Thoracic aorta (tissue), 2 donors: ENCODE measurements around the gene LIMA1. TPM values are rescaled to one million over a fixed set of nuclear protein-coding genes. Genes with fewer than 3 reads are reported as not detected.
"Not testable (repeated sequence)": the region's sequence is repeated elsewhere in the genome, so short reads cannot be mapped to it uniquely, and the experiment has no call there.

Experiments
- ATAC-seq: fragments of 150-250 bp; one replicate; pipeline ENCODE4 v1.8.0; 2017; ENCODE audit warnings: low read depth; ENCODE audit not compliant: insufficient number of reproducible peaks, low FRiP score
- DNase-seq: peaks from one replicate; pipeline ENCODE4 v3.0.0-alpha.2; 2020; ENCODE audit warnings: low spot score
- H3K27ac ChIP-seq, 2 donors: fragments of 200-600 bp; sonication (generic); 1 replicate in 1 of 2; 2 replicates in 1 of 2; pipeline ENCODE4 v1.5.1; 2016; ENCODE audit warnings: mild to moderate bottlenecking in 2 of 2, moderate library complexity in 2 of 2
- H3K27me3 ChIP-seq: fragments of 200-600 bp; sonication (generic); replicated peaks from 2 replicates; pipeline ENCODE4 v1.6.0; 2016; ENCODE audit warnings: mild to moderate bottlenecking; ENCODE audit not compliant: insufficient read depth
- H3K36me3 ChIP-seq: fragments of 200-600 bp; sonication (generic); one replicate; pipeline ENCODE4 v1.5.1; 2016
- H3K4me1 ChIP-seq, 2 donors: fragments of 200-600 bp; sonication (generic); 1 replicate in 1 of 2; 2 replicates in 1 of 2; pipeline versions ENCODE4 v1.5.1 to v1.6.0; 2016; ENCODE audit warnings: low read depth in 2 of 2, mild to moderate bottlenecking in 1 of 2; ENCODE audit not compliant: control insufficient read depth in 1 of 2
- H3K4me3 ChIP-seq: fragments of 200-600 bp; sonication (generic); 2 replicates; pipeline ENCODE4 v1.5.1; 2016; ENCODE audit warnings: mild to moderate bottlenecking
- H3K9me3 ChIP-seq: fragments of 200-600 bp; sonication (generic); 2 replicates; pipeline ENCODE4 v1.5.1; 2016
- total RNA-seq, 2 donors: library from RNA; depleted of rRNA; stranded (reverse); fragments of >200 nt; gene quantifications; one replicate each; pipeline versions ENCODE4 v1.1.0 to v1.2.3, GENCODE V29; 2016
- TF ChIP-seq, protein P1 (sequence below): fragments of 200-600 bp; sonication (generic); IDR thresholded peaks from one replicate; pipeline ENCODE4 v1.5.1; 2019; ENCODE audit warnings: antibody characterized with exemption

The LIMA1 gene
- total RNA-seq, 2 donors from 2014 or later, result 103 to 194 TPM

DNA sequence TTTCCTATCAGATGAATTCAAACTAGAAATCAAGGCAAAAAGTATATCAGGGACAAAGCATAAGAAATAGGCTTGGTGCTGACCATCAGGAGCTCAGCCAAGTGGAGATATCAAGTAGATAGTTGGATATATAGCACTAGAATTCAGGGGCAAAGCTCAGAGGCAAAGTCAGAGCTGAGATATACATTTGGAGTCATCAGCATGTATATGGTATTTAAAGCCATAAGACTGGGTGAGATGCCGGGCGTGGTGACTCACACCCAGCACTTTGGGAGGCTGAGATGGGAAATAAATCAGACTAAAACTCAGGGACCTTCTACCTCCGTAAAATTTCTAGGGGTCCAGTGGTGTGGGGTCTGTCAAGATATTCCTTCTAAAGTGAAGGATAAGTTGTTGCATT lies 38.9 kb upstream of the LIMA1 start:
- Histone ChIP-seq H3K4me1 (peaks cover 4 to 14% of the 10 kb centered on the region in 2 donors), H3K27me3 (no peaks in the 10 kb centered on the region), H3K27ac (no peak overlapping the region), H3K36me3 (no peaks in the 10 kb centered on the region), H3K4me3 (no peak overlapping the region), H3K9me3 (no peaks in the 10 kb centered on the region)
- TF ChIP-seq, protein P1, sequence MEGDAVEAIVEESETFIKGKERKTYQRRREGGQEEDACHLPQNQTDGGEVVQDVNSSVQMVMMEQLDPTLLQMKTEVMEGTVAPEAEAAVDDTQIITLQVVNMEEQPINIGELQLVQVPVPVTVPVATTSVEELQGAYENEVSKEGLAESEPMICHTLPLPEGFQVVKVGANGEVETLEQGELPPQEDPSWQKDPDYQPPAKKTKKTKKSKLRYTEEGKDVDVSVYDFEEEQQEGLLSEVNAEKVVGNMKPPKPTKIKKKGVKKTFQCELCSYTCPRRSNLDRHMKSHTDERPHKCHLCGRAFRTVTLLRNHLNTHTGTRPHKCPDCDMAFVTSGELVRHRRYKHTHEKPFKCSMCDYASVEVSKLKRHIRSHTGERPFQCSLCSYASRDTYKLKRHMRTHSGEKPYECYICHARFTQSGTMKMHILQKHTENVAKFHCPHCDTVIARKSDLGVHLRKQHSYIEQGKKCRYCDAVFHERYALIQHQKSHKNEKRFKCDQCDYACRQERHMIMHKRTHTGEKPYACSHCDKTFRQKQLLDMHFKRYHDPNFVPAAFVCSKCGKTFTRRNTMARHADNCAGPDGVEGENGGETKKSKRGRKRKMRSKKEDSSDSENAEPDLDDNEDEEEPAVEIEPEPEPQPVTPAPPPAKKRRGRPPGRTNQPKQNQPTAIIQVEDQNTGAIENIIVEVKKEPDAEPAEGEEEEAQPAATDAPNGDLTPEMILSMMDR, result no peak
- no peak for ATAC-seq
- DNase-seq, result no peak

DNA sequence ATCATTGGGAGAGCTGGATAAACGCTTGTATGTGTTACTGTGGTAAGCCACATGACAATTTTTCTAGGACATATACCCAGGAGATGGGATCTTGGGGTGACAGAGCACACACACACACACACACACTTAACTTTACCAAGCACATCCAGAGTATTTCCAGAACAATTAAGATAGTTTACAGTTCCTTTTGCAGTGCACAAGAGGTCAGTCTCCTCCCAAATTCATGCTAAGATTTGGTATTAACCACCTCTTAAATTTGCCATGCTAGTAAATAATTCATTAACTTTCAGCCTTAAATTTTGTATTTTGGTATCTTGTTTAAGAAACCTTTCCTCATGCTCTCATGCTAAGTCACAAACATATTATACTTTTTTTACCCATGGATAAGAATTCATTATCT lies 33.9 kb upstream of the LIMA1 start:
- TF ChIP-seq, protein P1, result no peak
- H3K4me3 ChIP-seq, result no peak overlapping the region
- H3K9me3 ChIP-seq, result no peaks in the 10 kb centered on the region
- no peak overlapping the region for H3K27ac ChIP-seq
- no peaks in the 10 kb centered on the region for H3K36me3 ChIP-seq
- DNase-seq (no peak), ATAC-seq (no peak)
- no peaks in the 10 kb centered on the region for H3K4me1 ChIP-seq
- no peaks in the 10 kb centered on the region for H3K27me3 ChIP-seq

DNA sequence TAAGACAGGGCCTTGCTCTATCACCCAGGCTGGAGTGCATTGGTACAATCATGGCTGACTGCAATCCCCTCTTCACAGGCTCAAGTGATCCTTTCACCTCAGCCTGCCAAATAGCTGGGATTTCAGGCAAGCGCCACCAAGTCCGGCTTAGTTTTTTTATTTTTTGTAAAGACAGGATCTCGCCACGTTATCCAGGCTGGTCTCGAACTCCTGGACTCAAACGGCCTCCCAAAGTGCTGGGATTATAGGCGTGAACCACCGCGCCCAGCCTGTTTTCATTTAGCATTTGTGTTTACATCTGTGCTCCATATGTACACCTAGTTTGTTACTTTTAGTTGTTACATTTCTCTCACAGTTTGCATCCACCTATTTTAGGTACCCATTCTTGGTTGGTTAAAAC lies 32.5 kb upstream of the LIMA1 start:
- no peaks in the 10 kb centered on the region for H3K9me3 ChIP-seq
- no peak overlapping the region for H3K4me3 ChIP-seq
- no peak overlapping the region for H3K27ac ChIP-seq
- no peaks in the 10 kb centered on the region for H3K36me3 ChIP-seq
- H3K27me3 ChIP-seq, result no peaks in the 10 kb centered on the region
- TF ChIP-seq, protein P1, result no peak
- peaks cover 0 to 2% of the 10 kb centered on the region in 2 donors for H3K4me1 ChIP-seq
- ATAC-seq (no peak), DNase-seq (no peak)

DNA sequence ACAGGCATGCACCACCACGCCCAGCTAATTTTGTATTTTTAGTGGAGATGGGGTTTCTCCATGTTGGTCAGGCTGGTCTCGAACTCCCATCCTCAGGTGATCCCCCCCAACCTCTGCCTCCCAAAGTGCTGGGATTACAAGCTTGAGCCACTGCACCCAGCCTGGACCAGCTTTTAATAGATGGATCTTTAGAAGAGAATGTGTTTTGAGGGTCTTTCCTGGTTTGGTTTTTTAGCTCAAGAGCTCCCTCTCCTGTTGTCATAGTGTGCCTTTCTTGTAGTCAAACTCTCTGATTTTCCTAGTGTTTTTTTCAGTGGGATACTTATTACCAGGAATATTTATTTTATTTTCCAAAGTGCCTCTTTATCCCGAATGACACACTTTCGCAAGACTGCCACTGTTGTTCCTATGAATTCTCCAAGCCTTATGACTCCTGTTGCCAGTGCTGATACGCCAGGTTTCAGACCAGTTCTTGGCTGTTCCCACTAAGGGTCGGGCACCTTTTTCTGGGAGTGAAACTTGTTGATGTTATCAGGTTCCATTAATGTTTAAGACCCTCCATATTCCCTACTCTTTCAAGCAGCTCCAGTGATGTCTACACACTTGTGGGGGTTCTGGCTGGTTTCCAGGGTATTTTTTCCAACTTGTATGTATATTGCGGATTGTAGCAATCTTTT lies 31.5 kb upstream of the LIMA1 start:
- TF ChIP-seq, protein P1, result peak; percentile 55
- Histone ChIP-seq H3K4me3 (no peak overlapping the region), H3K27me3 (no peaks in the 10 kb centered on the region), H3K36me3 (no peaks in the 10 kb centered on the region), H3K4me1 (peaks cover 0 to 2% of the 10 kb centered on the region in 2 donors), H3K9me3 (no peaks in the 10 kb centered on the region), H3K27ac (peak overlapping the region in 1 of 2 donors; percentile 19)
- DNase-seq (no peak), ATAC-seq (peak; percentile 17)

DNA sequence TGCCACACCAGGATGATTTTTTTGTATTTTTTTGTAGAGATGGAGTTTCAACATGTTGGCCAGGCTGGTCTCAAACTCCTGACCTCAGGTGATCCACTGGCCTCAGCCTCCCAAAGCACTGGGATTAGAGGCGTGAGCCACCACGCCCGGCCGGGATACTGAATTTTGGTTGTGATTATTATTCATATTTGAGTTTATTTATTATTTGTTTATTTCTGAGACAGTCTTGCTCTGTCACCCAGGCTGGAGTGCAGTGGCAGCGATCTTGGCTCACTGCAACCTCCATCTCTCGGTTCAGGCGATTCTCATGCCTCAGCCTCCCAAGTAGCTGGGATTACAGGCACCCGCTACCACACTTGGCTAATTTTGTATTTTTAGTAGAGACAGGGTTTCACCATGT lies 30.7 kb upstream of the LIMA1 start:
- not testable (repeated sequence) for DNase-seq

More for the DNA sequence above, 30.7 kb upstream of the LIMA1 start:
- H3K27me3 ChIP-seq, H3K36me3 ChIP-seq, H3K4me3 ChIP-seq, ATAC-seq, H3K9me3 ChIP-seq, H3K4me1 ChIP-seq, H3K27ac ChIP-seq: not testable (repeated sequence)
